NCI-H774 (cell line): ENCODE results near the gene OSBPL7.
"Not testable (repeated sequence)": the region's sequence is repeated elsewhere in the genome, so short reads cannot be mapped to it uniquely, and the experiment has no call there.

Source experiments
- DNase-seq: peaks from one replicate; lab custom pipeline; 2025; lab: John Stamatoyannopoulos, UW

OSBPL7 gene

DNA sequence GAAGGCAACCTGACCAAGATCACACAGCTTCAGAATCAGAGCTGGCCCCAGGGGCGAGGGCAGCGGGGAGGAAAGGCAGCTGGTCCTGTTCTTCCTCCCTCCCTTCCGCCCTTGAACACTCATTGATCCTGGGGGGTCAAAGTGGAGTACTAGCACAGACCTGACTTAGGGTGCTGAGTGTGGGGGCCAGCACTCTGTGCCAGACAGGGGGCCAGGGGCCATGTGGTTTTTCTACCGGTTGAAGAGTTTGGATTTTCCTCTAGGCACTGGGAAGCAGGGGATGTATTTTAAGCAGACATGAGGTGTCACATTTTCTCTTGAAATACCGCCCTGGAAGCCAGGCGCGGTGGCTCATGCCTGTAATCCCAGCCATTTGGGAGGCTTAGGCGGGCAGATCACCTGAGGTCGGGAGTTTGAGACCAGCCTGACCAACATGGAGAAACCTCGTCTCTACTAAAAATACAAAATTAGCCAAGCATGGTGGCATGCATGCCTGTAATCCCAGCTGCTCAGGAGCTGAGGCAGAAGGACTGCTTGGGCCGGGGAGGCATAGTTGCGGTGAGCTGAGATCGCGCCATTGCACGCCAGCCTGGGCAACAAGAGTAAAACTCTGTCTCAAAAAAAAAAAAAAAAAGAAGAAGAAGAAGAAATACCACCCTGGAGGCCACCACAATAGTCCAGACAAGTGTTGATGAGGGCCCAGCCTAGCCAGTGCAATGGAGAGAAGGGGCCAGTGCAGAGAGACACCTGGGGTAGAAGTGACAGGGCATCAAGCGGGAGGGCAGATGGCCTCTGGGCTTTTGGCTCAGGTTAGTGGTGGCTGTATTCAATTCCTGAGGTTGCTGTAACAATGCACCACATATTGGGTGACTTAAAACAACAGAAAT, 15.3 kb downstream of the OSBPL7 start:
- DNase-seq, result no peak

GRCh38 chr17:47804461-47804860, 17.1 kb downstream of the OSBPL7 start:
- DNase-seq, result no peak

DNA sequence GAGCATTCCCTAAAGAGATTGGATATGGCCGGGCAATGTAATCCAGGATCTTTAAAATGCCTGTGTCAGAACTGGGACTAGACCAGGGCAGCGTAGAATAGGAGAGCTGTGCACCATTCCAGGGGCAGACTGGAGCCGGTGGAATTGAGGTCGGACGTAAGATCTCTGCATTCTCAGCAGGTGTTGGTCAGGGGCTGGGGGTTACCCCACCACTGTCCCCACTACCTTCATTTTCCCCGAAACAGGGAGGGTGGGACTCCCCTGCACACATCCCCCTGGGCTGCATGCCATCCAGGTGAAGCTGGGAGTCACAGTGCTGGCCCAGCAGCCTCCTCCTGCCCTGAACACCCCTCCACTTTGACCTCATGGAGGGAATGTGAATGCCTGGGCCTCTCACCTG, 17.8 kb downstream of the OSBPL7 start:
- no peak for DNase-seq

DNA sequence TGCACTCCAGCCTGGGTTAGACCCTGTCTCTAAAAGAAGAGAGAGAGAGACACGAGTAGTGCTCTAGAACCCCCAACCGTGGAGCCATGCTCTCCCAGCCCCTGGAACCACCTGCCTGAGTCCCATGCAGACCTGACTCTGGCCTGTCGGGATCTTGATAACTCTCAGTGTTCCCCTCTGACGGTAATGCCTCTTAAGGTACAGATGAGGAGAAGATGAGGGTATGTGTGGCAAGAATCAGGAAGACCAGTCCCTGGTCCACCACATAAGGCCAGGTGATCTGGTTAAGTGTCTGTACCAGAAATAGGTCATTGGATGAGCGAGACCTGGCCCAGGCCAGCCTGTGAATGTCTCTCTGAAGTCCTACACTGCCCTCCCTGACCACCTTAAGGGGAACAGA, 18.4 kb downstream of the OSBPL7 start:
- DNase-seq, result no peak

DNA sequence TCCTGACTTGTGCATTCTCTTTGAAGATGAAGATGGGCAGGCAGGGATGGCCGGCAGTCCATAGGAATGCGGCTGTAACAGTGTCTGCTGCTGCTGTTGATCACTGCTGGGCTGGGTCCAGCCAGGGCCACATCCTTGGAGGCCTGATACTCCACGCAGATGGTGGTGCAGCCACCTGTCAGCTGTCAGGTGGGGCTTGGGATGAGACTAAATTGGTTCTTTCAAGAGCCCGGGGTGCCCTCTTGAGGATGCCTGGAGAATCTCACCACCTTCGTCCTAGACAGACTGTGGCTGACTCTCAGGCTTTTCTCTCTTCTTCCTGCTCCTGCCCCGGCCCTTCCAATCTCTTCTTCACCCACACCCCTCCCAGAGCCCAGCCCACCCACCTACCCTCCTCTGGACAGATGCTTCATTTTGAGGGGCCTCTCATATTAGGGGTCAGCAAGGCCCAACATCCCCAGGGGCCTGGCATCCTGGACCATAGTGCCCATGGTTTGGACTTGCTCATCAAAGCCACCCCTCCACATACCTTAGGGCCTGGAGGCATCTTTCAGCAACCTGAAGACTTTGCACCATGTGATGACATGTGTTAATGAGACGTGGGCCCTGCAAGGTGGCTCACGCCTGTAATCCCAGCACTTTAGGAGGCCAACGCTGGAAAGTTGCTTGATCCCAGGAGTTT, 19.1 kb downstream of the OSBPL7 start:
- peak; percentile 63 for DNase-seq

GRCh38 chr17:47801906-47802305, 19.7 kb downstream of the OSBPL7 start:
- no peak for DNase-seq

- no peak for DNase-seq
Observed at GRCh38 chr17:47801176-47801765, 20.3 kb downstream of the OSBPL7 start.

DNA sequence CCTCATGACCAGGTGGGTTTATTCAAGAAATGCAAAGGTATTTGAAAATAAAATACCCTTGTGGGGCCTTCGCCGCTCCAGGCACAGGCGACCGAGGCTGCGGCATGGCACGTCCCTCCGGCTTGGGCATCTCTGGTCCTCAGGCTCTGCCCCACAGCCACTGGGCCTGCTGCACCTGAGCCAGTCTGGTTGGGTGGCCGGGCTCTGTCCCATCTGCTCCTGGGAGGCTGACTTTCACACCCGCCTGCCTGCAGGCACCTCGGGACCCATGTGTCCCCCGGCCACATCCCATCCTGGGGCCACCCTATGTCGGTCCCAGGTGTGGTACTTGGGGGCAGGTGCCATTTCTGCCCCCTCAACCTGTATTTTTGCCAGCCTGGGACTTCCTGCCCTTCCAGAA, 20.9 kb downstream of the OSBPL7 start:
- DNase-seq, result no peak

GRCh38 chr17:47797797-47798196, 23.8 kb downstream of the OSBPL7 start:
- DNase-seq, result no peak

- no peak for DNase-seq
Observed at GRCh38 chr17:47792979-47793378, 28.6 kb downstream of the OSBPL7 start.

GRCh38 chr17:47792457-47792856, 29.1 kb downstream of the OSBPL7 start:
- DNase-seq, result no peak

GRCh38 chr17:47791025-47791424, 30.6 kb downstream of the OSBPL7 start:
- DNase-seq, result no peak

DNA sequence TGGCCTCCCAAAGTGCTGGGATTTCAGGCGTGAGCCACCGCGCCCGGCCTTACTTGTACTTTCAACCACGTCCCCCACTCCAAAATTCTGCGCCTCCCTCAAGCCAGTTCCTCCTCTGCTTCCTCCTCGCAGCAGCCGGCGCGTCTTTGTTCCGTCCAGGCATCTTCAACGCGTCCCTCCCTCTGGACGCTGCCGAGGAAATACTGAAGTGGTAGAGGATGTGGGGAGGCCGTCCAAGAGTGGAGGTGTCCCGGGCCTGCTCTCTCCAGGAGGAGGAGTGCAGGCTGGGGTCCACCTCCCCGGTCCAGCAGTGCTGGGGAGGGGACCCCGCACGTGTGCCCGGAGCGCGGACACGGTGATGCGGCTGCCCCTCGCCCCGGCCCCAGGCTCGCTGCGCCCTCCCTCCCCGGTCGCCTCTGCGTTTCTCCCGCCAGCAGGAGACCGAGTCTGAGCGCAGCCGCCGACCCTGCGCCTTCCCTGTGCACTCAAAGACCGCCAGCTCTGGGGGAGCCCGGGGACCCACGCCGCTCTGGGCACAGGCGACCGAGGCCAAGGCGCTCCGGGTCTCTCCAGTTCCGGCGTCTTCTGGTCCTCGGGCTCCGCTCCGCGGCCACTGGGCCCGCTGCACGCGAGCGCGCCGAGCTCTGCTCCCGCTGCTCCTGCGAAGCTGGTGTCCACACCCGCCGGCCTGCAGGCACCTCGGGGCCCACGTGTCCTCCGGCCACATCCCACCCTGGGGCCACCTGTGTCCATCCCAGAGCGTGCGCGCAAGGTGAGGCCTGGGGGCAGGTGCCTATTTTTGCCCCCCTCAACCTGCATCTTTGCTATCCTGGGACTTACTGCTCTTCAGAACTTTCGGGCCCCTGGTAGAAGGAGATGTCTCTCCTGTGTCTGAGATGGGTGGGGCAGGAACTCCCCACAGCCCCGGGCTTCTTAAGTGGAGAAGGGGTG, 31.7 kb downstream of the OSBPL7 start:
- peak; percentile 44 for DNase-seq

DNA sequence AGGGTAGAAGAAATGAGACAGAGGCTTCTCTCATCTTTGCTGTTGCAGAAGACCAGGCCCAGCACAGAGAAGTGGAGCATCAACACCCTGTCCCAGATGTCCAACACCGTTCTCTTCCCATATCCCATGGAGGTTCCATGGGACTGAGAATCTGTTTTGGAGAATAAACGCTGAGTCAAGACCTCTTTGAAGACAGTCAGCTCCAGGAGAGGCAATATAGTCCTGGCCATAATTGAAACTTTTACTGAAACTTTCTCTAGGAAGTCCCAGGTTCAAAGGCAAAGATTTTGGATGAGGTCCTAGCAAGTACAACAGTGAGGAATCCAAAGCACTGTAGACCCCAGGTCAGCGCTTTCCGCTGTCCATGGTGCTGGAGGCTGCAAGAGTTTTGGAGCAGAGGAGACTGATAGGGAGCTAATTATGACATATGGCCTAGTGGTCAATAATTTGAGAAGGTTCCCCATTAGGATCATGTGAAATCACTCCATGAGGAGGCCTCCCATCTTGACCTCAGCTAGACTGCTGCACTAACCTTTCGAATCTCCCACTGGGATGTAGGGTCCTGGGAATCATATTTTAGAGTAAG, 36.0 kb downstream of the OSBPL7 start:
- DNase-seq, result no peak

- DNase-seq, result no peak
Observed at GRCh38 chr17:47781397-47781796, 40.2 kb downstream of the OSBPL7 start.

- no peak for DNase-seq
Observed at GRCh38 chr17:47778184-47778635, 43.4 kb downstream of the OSBPL7 start.

DNA sequence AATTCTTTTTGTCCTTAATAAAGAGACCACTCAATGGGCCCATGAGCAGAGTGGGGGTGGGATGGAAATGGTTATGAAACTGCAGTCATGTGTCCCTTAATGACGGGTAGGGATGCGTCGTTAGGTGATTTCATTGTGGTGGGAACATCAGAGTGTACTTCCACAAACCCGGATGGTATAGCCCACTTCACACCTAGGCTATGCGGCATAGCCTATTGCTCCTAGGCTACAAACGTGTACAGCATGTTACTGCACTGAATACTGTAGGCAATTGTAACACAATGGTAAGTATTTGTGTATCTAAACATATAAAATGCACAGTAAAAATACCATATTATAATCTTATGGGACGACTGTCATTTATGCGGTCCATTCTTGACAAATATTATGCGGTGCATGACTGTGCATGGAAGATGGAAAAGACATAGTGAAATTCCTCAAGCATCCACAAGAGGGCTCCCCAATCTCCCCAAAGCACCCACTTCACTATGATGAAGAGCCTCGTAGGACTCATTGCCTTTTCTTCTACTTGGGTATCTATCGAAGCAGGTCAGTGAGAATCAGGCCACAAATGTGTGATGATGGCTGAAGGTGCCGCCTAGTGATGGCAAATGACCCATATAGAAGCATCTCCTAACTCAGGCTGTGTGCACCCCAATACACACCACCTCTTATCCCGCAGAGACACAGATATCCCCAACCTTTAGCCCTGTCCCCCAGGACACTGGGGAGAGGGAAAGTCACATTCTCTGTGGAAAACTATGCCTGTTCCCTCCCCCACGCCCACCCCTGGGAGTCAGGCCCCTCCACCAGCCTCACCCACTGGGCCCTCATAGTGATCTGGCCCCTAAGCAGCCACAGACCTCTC, 45.0 kb downstream of the OSBPL7 start:
- DNase-seq, result peak; percentile 42

GRCh38 chr17:47774987-47775580, 46.5 kb downstream of the OSBPL7 start:
- DNase-seq, result no peak

- DNase-seq, result no peak
Observed at GRCh38 chr17:47774331-47774730, 47.3 kb downstream of the OSBPL7 start.

DNA sequence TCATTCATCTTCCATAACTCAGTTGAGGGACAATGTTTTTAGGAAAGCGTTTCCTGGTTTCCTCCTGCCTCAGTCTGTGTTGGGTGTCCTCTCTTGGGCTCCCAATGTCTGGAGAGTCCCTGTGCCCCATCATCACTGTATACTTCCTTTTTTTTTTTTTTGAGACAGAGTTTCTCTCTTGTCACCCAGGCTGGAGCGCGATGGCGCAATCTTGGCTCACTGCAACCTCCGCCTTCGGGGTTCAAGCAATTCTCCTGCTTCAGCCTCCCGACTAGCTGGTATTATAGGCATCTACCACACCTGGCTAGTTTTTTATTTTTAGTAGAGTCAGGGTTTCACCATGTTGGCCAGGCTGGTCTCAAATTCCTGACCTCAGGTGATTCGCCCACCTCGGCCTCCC, 47.9 kb downstream of the OSBPL7 start:
- not testable (repeated sequence) for DNase-seq
